HG02588 (cell line): ENCODE data around the gene MID1.

Source experiments
- ATAC-seq: cut with Tn5 transposase; IDR thresholded peaks from one replicate; pipeline ENCODE4 v1.9.1; 2021; ENCODE audit warnings: mild to moderate bottlenecking, moderate library complexity; ENCODE audit not compliant: unreplicated experiment

The MID1 gene

GRCh38 chrX:10453945-10454344 is 166.4 kb downstream of the MID1 start:
- ATAC-seq, result no peak

DNA sequence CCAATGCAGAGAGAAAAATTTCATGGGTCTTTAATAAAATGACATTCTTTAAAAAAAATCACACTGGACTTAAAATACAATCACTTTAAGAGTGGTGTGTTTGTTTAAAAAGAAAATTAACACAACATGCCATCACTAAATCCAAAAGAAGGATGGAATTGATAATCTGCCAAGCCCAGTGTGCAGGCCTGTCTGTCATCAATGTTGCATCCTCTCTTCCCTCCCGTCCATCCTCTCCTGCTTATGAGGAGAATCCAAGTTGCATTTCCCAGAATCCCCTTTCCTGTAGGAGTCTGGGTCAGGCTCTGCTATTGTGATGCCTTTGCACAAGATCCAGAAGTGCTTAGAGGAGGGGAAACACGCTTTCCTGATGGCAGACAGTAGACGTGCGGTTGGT is 169.4 kb downstream of the MID1 start:
- ATAC-seq, result no peak

DNA sequence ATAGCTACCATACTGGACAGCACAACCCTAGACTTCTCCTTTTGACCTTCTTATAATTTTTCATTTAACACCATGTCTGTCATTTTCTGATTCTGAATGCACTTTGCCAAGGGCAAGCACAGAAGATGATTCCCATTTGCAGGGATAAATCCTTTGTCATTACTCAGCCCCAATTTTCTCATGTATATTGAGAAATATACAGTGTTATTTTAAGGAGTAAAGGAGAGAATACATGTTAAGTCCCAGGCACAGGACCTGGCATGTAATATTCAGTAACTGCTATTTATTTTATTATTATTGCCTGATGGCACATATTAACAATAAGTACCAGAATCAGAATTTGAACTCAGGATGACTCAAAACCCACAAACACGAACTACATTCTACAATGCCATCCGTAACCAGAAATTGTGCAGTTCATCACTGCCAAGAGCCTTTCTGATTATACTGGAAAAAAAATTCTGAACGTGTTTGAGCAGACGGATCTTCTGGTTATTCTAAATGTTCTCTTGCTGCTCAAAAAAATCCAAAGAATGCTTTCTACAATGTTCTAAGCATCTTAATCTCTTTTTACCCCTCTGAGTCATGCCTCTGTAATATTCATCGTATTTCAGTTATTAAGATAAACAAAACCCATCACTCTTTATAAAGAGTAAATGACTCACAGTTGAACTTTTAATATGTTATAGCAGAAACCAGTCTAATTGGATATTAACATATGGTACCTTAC is 170.0 kb downstream of the MID1 start:
- ATAC-seq, result no peak

- no peak for ATAC-seq
Measured at GRCh38 chrX:10447564-10448214, 172.7 kb downstream of the MID1 start.

- no peak for ATAC-seq
Measured at GRCh38 chrX:10444204-10444603, 176.2 kb downstream of the MID1 start.

GRCh38 chrX:10441464-10441863 is 178.9 kb downstream of the MID1 start:
- ATAC-seq, result no peak

DNA sequence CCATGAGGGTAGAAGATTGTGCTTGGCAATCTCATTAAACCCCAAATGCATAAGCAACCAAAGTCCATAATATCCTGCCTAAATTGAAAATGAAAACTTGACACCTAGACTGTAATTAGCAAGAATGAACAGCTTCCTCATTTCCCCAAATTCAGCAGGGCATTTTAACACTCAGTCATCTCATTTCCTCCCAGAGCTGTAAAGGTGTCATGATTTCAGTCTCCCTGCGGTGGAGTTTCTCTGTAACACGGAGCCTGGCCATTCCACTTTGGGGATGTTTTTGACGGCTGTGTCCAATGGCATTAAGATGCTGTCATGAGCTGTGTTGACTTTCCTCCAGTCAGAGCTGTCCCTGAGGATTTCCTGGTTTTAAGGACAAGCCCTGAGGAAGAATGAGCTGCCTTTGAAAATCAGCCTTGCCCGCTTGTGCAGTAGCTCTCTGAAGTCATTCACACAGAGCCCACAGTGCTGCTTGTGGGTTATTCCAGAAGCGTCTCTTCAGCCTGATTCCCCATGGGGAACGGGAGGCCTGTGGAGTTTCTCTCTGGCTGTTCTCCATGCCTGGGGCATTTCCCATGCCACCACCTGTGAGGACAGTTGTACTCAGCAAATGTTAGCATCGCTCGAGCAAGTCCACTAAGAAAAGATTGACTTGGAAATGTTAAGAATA is 187.0 kb downstream of the MID1 start:
- ATAC-seq, result no peak

DNA sequence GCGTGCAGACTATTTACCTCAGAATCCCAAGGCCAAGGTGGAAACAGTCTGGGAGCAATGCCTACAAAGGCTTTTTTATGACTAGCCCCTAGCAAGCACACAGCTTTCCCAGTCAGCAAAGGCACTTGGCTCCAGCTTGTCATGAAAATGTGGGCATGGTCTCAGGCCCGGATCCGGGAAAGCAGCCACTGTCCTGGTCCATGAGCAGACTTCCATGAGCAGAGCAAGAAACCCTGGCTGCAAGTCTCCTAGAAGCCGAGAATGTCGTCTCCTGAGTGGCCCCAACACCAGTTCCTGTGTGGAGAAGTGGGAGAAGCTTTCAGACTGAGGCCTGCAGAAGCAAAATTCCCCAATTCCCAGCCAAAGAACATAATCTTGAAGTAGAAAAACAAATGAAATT is 190.5 kb downstream of the MID1 start:
- ATAC-seq, result no peak

DNA sequence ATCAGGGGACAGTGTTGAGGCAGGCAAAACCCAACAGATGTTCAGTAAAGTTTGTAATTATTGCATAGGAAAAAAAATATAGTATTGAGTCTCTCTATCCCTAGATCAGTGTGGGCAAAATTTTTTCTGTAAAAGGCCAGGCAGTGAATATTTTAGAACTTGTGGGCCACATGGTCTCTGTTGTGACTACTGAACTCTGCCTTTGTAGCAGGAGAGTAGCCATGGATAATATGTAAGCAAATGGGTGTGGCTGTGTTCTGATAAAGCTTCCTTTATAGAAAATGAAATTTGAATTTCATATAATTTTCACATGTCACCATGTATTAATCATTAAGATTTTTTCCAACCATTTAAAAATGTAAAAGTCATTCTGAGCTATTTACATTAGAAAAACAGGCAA is 193.1 kb downstream of the MID1 start:
- no peak for ATAC-seq

DNA sequence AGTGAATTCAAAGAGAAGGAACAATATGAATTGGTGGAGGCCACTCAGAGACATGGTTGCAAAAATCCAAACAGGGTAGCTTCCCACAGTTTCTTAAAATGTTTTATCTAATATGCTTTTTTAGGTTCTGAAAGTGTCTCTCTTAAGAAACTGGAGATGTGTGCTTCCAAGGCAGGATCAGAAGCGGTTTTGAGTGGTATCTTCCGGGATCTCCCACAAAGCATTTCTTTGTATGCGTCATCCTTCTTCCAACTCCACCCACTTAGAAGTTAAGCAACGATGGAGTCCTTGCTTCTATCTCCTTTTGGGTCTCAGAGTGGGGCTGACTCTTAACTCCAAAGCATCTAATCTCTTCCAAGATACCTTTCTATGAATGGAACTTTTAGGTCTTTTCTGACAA is 196.7 kb downstream of the MID1 start:
- ATAC-seq, result no peak

GRCh38 chrX:10420134-10420533 is 200.3 kb downstream of the MID1 start:
- no peak for ATAC-seq

GRCh38 chrX:10416424-10416823 is 204.0 kb downstream of the MID1 start:
- no peak for ATAC-seq

- ATAC-seq, result no peak
Measured at GRCh38 chrX:10415306-10416001, 204.9 kb downstream of the MID1 start.

GRCh38 chrX:10414862-10415261 is 205.5 kb downstream of the MID1 start:
- no peak for ATAC-seq

DNA sequence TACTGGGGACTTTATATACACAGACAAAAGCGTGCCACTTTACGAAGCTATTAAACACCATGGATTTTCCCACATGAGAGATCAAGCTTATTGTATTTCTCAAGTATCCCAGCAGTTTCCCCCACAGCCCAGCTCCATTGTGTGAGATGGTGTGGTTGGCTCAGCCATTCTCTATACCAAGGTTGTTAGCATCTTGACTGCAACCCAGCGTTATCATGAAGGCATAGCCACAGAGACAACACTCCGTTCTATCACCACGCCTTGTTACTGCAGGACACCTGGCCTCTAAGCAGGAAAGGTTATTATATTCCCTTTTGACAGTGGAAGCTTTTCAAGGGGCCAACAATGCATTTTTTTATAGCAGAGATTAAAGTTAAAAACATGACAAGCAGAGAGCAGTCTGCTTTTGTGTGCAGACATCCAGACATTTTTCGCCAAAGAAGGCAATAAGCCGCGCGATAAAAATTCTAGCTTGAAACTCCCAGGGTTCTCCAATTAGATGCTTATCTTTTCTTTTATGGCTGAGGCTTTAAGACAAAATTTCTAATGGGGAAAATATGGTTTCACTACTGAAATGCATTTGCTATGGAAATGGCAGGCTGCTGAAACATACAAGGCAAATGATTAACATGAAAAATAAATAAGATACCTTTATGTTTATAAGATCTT is 206.1 kb downstream of the MID1 start:
- ATAC-seq, result no peak

- no peak for ATAC-seq
Measured at GRCh38 chrX:10404436-10404835, 215.9 kb downstream of the MID1 start.

GRCh38 chrX:10401239-10401638 is 219.1 kb downstream of the MID1 start:
- ATAC-seq, result no peak

DNA sequence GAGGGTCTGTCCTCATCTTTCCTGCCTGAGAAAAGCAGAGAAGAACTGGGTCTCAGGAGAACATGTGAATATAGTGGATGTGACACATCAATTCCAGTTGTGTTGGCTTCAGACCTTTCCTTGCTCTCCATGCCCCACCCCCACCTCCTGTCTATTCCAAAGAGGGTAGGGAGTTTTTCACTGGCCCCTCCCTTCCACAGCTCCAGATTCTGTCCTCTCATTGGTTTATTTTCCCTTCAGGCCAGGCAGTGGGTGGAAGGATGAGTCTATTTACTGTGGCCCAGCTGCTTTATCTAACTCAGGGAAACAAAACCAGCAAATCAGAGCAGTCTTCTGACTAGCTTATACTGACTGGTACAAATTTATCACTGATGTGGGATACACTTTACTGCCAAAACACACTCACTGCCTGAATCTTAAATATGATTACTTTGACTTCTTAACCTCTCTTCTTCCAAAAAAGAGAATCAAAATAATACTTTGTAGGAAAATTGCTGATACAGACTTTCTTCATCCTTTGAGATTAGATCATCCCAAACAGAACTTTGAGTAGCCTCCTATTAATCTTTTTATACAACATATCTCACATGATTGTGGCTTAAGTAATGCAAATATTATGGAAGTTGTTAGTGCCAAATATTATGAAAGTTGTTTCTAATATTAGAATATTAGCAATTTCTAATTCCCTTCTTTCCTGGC is 221.2 kb downstream of the MID1 start:
- no peak for ATAC-seq

GRCh38 chrX:10398215-10398614 is 222.2 kb downstream of the MID1 start:
- ATAC-seq, result no peak

- ATAC-seq, result no peak
Measured at GRCh38 chrX:10397349-10397748, 223.0 kb downstream of the MID1 start.
